ENCODE measurements around the gene CDH26.

The CDH26 gene

DNA sequence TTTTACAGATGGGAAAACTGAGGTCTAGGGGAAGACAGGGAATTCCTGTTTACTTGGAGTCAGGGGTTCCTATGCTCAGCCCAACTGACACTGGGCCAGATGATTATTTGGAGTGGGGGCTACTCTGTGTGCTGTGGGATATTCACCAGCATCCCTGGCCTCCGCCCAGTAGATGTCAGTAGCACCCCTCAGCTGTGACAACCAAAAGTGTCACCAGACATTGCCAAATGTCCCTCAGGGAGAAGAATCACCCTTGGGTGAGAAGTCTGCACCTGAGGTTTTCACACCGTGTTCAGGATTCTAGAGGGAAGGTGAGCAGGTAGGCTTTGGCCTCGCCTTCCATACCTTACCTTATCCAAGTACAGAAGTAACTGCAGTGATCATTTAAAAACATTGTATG is 27.6 kb downstream of the CDH26 start:
- DNase-seq (ENCODE audit: low read depth) = no peak

DNA sequence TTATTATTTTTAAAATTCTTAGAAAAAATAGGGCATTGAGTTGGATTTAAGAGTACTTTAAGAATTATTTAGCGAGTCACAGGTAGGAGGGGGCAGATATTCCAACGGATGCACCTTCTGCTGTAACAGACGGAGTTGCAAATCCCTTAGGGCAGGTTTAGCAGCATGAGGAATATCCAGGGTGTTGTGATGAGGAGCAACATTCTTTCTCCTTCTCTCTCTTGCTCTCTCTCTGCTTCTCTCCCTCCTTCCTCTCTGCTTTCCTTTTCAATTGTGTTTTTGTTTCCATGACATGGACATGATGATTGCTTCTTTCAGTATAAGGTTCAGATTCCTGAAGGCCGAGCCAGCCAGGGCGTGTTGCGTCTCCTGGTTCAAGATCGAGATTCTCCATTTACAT is 28.9 kb downstream of the CDH26 start:
- no peak for DNase-seq (ENCODE audit: low read depth)

DNA sequence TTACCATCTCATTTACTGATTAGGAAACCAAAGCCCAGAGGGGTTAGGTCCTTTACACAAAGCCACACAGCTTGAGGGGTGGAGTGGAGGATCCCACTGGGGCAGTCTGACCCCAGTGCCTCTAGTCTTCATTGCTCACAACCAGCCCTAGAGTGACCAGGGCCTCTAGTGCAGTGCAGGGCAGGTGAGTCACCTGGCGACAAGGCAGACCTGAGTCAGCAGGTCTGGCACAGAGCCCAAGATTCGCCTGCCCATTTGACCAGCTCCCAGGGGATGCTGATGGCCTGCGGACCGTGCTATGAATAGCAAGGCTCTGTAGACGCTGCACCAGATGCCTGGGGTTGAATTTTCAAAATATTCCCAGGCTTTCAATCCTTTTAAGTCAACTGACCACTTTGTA is 29.9 kb downstream of the CDH26 start:
- DNase-seq (ENCODE audit: low read depth) = no peak

DNA sequence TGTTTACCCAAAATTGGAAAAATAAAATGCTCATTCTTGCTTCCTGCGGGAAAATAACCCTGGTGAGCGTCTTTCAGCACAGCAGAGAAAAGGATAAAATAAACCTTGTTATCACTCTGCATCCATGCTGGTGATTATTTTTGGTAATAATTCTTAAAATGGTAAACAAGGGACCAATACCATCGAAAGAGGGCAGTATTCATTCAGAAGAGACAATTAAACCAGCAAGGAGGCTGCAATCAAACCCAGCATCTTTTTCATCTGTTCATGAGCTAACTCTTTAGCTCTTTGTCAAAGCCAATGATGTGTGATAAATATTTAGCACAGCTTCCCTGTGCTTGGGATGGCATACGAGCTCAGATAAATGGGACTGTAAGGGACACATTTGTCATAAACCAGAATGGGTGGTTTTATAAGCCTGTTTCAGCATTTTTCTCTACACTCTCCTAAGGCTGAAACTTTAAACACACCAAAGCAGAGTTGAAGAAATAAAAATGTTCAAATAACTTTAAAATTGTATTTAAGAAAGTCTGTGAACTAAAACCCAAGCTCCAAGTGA is 34.4 kb downstream of the CDH26 start:
- no peak for DNase-seq (ENCODE audit: low read depth)

DNA sequence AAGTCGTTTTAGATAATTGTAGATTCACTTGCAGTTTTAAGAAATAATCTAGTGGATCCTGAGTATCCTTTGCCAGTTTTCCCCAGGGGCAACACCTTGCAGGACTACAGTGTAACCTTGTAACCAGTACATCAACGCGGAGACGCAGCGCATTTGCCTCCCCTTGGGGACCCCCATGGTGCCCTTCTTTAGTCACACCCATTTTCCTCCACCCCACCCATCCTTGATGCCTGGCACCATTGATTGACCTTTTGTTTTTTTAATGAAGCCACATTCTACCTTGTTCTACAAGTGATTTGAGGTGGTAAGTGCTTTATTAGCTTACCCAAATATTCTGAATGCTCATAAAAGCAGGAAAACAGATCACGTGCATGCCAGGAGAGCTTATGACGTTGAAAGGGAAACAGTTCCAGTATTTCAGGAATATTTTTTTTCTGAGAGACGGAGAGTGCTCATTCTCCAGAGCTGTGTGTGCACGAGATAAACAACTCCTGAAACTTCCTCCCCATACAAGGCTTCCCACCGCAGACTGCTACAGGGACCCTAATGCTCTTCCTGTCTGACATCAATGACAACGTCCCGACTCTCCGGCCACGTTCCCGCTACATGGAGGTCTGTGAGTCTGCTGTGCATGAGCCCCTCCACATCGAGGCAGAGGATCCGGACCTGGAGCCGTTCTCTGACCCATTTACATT is 35.7 kb downstream of the CDH26 start:
- DNase-seq (ENCODE audit: low read depth) = no peak

DNA sequence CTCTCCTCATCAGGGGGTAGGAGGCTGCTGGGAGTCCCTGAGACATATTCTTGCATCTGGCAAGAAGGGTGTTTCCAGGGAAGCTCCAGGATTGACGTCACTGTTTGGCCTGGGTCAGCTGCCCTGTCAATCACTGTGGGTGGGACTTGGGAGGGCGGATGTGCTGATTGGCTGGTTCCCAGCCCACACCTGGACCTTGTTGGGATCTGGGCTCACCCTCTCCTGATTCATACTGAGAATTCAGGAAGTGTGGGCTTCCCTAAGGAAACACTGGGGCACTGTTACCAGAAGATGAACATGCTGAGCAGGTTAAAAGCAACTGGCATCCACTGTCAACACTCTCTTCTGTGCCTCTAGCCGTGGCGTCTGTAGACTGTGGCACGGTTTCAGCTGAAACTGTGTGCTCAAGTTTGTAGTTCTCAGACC is 36.5 kb downstream of the CDH26 start:
- DNase-seq (ENCODE audit: low read depth) = no peak

DNA sequence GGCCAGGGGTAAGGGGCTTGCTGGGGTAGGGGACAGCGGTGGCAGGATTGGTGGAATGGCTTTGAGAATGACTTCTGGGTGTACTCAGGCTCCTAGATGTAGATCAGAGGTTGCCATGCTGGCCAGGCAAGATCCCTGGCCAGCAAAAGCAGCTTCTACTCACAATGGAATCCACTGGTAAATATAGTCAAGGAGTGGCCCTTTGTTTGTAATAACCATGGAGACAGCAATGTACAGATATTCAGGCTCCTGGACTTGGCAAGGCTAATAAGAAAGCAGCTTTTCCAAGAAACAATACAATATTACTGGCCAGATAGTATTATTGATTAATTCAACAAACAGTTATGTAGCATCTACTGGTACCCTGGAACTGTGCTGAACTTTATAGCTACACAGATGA is 37.9 kb downstream of the CDH26 start:
- no peak for DNase-seq (ENCODE audit: low read depth)

DNA sequence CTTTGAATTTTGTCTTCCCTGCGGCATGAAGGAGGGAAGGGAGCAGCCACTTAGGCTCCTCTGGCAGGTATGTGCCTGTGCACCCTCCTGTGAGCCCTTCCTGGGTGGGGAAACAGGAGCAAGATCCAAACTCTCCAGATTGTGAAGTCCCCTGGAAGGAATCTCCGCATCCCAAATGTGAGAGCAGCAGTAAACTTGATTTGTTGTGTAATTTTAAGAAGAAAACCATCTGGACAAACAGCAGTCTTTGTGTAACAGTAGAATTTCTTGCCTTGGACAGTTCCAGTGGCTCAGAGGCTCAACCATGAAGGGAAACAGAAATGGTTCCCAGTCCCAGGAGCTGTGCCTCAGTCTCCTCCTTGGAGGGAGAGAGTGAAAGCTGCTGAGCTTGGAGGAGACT is 39.7 kb downstream of the CDH26 start:
- no peak for DNase-seq (ENCODE audit: low read depth)

DNA sequence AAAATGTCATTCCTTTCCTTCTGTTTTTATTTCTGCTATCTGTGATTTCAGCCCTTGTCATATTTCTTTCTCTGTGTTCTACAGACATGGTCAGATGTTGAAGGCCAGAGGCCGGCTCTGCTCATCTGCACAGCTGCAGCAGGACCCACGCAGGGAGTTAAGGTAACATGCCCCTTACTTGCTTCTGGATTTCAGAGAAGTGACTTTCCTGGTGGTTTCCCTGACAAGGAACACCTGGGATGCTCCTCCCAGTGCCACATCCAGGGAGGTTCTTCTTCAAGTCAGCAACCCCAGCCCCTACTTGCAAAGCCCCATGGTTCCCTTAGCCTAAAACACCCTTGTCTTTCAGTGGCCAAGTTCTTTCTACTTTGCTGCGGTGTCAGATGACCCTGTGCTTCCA is 41.3 kb downstream of the CDH26 start:
- DNase-seq (ENCODE audit: low read depth) = no peak

DNA sequence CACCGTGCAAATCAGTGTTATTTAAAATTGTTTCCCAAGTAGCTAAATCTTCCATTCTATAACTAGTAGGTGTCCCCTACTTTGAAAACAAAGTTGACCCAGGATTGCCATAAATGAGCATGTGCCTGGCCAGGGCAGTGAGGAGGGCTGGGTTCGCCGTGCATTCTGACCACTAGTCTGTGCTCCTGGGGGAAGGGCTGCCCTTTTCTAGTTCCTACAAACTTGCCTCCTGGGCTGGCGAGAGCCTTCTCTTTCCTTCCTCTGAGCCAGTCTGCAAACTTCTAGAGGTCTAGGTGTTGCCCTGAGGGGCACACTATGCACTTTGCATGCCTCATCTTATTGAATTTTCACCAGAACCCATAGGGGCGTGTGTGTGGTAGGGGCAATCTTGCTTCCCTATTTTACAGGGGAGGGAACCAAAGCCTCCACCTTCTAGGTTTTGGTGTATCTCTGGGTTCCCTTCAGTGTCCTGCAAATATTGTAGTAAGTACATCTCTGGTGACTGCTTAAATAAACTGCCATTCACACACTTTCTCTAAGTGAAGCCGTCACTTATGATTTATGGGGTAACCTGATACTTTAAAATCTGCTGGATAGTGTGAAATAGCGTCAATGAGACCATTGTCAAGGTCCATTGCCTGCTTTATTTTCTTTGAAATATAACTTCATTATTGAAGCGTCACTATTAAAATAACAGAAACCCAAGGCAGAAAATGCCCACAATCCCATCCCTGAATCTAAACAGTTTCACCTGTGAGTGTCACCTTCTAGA is 42.2 kb downstream of the CDH26 start:
- DNase-seq (ENCODE audit: low read depth) = no peak

DNA sequence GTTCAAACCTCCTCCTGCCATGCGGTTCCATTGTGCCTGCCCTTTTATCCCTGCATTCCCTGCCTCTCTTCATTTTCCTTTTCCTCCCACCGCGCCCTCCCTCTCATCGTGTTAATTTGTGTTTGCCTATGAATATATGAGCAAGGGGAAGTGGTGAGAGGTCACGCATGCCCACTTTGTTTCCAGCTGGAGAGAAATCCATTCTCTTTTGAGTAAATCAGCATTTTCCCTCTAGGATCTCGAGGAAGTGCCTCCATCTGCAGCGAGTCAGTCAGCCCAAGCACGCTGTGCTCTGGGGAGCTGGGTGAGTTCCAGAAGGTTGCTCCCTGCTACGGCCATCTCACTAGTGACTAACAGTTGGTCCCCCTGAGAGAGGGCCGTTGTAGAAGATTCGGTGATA is 42.9 kb downstream of the CDH26 start:
- DNase-seq (ENCODE audit: low read depth) = no peak

DNA sequence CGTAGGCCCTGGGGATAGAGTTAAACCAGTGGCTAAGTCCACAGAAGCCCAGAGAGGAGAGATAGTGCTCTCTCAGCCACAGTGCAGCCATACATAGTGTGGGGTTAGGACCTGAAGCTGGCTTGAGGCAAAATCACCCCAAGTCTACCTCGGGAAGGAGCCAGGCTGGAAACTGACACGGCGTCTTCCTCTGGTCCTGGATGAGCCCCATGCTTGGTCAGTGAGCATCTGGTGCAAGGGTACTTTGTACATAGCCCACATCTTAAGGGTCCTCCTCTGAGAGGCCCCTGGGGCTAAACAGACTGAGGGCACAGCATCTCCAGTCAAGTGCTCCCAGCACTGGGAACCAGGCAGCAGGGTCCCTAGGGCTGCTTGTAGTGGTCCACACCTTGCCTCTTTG is 45.6 kb downstream of the CDH26 start:
- no peak for DNase-seq (ENCODE audit: low read depth)

DNA sequence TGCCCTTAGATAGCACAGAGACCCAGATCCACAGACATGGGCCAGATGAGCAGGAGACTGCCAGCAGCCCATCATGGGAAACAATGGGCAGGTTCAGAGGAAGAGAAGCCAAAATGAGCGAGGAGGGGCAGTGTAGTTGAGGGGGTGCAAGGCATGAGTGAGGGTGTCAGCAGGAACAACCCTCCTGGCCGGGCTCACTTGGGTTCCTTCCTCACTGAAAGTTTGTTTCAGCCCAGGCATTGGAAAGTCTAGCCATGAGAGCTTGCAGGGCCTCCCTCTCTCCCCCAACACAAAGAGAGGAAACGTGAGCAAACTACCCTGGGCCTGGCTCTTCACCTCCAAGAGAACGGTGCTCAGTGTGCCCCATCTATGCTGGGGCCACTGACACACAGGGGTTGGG is 48.0 kb downstream of the CDH26 start:
- DNase-seq (ENCODE audit: low read depth) = no peak

DNA sequence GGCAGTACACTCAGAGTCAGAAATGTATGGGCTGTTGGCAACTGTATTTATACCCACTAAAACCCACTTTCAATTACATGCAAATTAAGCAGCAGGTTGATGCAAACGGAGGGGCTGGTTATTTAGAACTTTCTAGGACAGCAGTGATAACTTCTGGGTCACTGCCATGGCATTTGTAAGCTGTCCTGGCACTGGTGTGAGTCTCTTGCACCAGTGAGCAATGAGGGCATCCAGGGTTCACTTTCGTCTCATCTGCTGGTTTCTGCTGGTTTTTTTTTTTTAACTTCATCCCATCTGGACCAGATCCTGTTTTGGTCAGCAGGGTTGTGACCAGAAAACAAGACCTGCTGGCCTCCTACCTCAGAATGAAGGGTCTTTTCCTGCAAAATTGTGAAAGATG is 49.2 kb downstream of the CDH26 start:
- DNase-seq (ENCODE audit: low read depth) = no peak

DNA sequence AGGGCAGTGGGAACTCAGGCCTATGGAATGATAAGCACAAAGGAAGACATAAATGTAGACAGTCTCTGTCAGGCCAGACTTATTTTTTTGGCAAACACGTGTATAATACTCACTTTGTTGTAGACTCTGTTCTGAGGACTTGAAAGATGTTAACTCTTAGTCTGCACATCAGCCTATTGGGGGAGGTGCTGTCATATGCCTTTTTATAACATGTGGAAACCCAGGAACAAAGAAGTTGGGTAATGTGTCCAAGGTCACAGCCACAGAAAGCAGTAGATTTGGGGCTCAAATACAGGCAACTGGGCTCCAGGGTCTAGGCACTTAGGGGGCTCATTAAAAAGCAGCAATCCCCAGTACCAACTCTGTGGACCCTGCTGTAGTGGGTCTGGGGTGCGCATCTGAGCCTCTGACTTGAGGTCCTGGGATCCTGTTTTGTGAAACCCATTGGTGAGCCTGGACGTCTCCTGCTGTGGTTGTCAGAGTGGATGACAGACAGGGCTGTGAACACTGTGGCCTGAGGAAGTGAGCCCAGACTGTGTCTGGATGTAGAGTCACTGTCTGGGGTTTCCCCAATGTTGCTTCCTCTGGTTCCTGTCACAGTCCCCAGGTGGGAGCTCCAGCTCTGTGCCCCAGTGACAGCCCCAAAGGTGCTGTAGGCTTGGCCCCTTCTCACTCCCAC is 50.0 kb downstream of the CDH26 start:
- DNase-seq (ENCODE audit: low read depth) = no peak

DNA sequence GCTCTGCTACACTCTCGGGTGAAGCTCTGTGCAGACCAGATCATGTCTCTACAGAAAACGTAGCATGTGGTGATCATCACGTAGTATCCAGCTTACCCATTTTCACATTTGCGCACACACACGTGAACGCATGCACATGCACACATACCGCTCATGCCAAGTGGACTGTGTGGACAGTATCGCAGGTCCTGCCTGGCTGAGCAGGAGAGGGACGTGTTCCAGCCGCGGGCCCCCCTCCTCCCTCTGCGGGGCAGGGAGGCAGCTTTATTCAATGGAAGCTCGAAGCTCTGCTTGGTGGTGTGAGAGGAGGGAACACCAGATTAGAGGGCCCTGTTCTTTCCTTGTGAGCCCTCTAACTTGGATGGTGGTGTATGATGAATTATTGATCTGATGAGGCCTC is 51.1 kb downstream of the CDH26 start:
- DNase-seq (ENCODE audit: low read depth) = no peak

DNA sequence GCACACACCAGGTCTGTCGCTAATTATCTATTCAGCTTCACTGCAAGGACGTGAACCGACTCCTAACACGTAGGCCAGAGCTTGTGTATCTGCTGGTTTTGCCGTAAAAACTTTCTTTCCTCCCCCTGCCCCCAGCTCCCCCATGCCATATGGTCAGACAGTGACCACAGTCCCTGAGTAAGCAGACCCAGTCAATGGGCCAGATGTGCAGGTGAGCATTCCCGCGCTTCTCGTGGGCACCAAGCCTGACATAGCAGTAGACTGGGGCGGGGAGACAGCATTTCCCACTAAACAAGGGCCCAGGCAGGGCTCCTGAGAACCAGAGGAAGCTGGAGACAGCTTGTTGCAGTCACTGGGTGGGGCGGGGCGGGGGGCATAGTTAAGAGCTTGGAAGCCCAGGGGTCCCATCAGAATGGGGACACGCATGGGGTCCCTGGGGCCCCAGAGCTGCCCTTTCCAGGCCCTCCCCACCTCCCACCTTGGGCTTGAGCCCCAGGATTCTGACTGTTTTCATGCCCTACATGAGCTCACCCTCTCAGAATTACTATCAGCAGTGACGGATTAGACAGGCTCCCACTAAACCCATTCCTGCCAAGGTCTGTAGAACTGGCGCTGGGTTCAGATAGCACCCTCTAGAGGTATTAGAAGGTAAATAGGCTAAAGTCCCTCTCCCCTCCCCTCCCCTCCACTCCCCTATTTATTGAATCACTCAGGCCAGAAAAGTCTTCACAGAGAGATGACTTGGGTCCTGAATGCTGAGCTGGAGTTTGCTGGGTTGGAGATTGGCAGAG is 51.8 kb downstream of the CDH26 start:
- no peak for DNase-seq (ENCODE audit: low read depth)

DNA sequence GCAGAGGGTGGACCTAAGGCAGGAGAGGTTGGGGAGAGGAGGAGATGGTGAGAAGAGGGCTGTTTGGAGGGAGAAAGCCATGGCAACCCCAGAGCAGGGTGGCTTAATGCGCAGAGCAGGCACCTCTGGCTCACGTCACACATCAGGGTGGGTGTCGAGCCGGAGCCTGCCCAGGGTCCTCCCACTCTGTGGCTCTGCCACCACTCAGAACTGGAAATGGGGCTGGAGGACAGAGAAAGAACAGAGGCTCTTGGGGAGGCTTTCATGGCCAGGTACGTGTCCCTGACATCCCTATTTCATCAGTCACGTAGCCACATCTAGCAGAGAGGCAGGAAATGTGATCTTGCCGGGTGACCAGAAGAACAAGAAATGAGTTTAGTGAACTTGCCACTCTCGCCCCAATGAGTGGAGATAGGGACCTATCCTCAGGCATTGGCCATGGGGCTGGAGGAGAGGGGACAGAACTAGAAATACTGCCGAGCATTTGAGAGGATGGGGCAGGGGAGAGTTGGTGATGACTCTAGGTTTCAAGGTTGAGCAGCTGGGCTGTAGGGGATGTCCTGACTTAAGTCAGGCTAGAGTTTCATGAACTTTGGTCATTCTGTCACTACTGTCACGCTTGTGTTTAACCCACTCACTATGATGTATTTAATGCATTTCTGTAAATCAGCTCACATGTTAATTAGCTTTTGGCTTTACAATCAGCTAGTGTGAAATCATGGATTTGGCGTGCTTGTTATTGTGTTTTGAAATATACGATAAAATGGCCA is 52.7 kb downstream of the CDH26 start:
- no peak for DNase-seq (ENCODE audit: low read depth)

DNA sequence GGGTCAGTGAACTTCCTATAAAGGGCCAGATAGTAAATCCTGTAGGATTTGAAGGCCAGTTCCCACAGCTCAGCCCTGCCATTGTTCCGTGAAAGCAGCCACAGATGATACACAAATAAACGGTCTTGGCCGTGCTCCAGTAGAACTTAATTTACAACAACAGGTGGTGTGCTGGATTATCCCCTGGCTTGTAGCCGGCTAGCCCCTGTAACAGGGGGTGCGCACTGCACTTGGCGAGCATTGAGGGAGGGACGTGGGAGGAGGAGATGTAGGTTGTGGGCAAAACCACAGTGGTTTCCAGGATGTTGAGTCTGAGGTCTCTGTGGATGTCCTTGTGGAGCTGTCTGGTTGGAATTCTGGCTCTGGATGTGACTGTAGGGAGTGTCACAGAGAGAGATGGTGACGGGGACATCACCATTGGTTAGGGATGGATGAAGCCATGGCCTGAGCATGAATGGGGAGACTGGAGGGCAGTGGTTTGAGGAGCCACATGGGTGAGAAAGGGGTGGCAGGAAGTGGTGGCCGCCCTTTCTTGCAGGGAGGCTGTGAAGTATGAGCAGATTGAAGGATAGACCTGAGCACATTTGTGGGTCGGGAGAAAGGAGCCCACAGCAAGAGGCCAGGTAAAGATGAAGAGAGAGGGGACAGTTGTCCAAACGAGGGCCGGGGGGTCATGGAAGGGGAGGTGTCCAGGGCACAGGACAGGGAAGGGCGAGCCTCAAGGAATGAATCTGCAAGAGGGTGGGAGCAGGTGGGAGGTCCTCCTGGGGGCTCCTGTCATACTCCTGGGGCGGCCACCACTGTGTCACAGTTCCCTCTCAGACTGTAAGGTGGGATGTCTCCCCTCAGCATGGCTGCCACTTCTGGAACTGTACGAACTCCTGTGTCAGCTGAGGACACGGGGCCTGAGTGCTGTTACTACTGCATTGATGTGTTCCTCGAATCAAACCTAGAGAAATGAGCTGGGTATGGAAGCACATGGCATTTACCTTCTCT is 53.6 kb downstream of the CDH26 start:
- DNase-seq (ENCODE audit: low read depth) = no peak

Data from stimulated activated CD8-positive, alpha-beta memory T cell treated with anti-CD3 and anti-CD28 coated beads, Interleukin-12 subunit alpha, Interleukin-12 subunit beta, amount 100 ng/mL, for 1 hour (primary cell).